B cell (primary cell): ENCODE measurements around the gene SLC7A7. TPM values are rescaled to one million over a fixed set of nuclear protein-coding genes. Genes with fewer than 3 reads are reported as not detected.
A peak's percentile ranks its signal among the peaks of the same experiment; 100 is the strongest.
"Not testable (repeated sequence)": the region's sequence is repeated elsewhere in the genome, so short reads cannot be mapped to it uniquely, and the experiment has no call there.

Experiments used
- ATAC-seq: fragments of 200-7000 bp; cut with Tn5 transposase; one replicate; pipeline ENCODE4 v1.10.0; 2021; ENCODE audit warnings: low read depth, mild to moderate bottlenecking, moderate number of reproducible peaks, moderate library complexity
- CTCF ChIA-PET: fragments of 350-600 bp; sonication (Branson Sonifier 250); formaldehyde crosslinking; loops from one replicate; lab custom pipeline; 2021; ENCODE audit warnings: antibody characterized with exemption, inconsistent platforms; lab: Charles Lee
- POLR2A ChIA-PET: fragments of 350-600 bp; sonication (Branson Sonifier 250); formaldehyde crosslinking; loops from one replicate; lab custom pipeline; 2021; ENCODE audit warnings: antibody characterized with exemption; lab: Charles Lee
- DNase-seq: peaks from one replicate; pipeline ENCODE4 v3.0.0; 2013
- H2AFZ ChIP-seq: 2 replicates; pipeline ENCODE4 v1.6.1; 2012; ENCODE audit warnings: mild to moderate bottlenecking, low read depth, low read length; ENCODE audit not compliant: insufficient read depth, poor library complexity, severe bottlenecking
- H3K27ac ChIP-seq, 2 donors: 1 replicate in 1 of 2; 2 replicates in 1 of 2; pipeline ENCODE4 v1.5.1; 2012 to 2013; ENCODE audit warnings: low read length in 2 of 2, mild to moderate bottlenecking in 2 of 2, moderate library complexity in 1 of 2
- H3K27me3 ChIP-seq, 4 experiments: fragments of 200-600 bp in 1 of 4; sonication (generic) in 1 of 4; replicated peaks in 1 of 4; 1 replicate in 2 of 4; 2 replicates in 2 of 4; pipeline versions ENCODE4 v1.6.1 to v1.7.0; 2013 to 2016; ENCODE audit warnings: low read length in 3 of 4, mild to moderate bottlenecking in 2 of 4, mixed read lengths in 1 of 4, moderate library complexity in 1 of 4; ENCODE audit not compliant: insufficient read depth in 4 of 4, control insufficient read depth in 3 of 4; ENCODE audit errors: control extremely low read depth in 1 of 4
- H3K36me3 ChIP-seq, 2 experiments: replicated peaks in 1 of 2; 1 replicate in 1 of 2; 2 replicates in 1 of 2; pipeline versions ENCODE4 v1.6.1 to v1.7.1; 2013; ENCODE audit warnings: low read length in 1 of 2; ENCODE audit not compliant: insufficient read depth in 2 of 2, control insufficient read depth in 1 of 2; ENCODE audit errors: control extremely low read depth in 1 of 2, extremely low read depth in 1 of 2
- H3K4me1 ChIP-seq, 2 donors: fragments of 200-600 bp in 1 of 2; sonication (generic) in 1 of 2; 1 replicate in 1 of 2; 2 replicates in 1 of 2; pipeline versions ENCODE4 v1.5.1 to v1.6.1; 2013 to 2017; ENCODE audit warnings: low read length in 2 of 2; ENCODE audit not compliant: control insufficient read depth in 2 of 2, insufficient read depth in 2 of 2
- H3K4me2 ChIP-seq: replicated peaks from 2 replicates; pipeline ENCODE3; 2012; ENCODE audit warnings: mild to moderate bottlenecking, low read depth, low read length; ENCODE audit not compliant: poor library complexity, severe bottlenecking
- H3K4me3 ChIP-seq, 5 experiments: fragments of 200-600 bp in 1 of 5; sonication (generic) in 1 of 5; 1 replicate in 3 of 5; 2 replicates in 2 of 5; pipeline versions ENCODE4 v1.5.1 to v1.7.0; 2011 to 2016; ENCODE audit warnings: low read length in 4 of 5, mild to moderate bottlenecking in 4 of 5, low read depth in 2 of 5, control low read depth in 1 of 5, moderate library complexity in 1 of 5; ENCODE audit not compliant: insufficient read depth in 1 of 5; ENCODE audit errors: control extremely low read depth in 1 of 5, extremely low read depth in 1 of 5
- H3K79me2 ChIP-seq: fragments of 200-600 bp; sonication (generic); one replicate; pipeline ENCODE4 v1.6.0; 2016; ENCODE audit warnings: low read length; ENCODE audit not compliant: control insufficient read depth, insufficient read depth
- H3K9ac ChIP-seq: fragments of 200-600 bp; sonication (generic); 2 replicates; pipeline ENCODE4 v1.6.1; 2017; ENCODE audit warnings: mild to moderate bottlenecking, low read length, moderate library complexity
- H3K9me3 ChIP-seq, 3 donors: one replicate each; pipeline versions ENCODE4 v1.6.1 to v1.7.1; 2013; ENCODE audit warnings: low read length in 2 of 3; ENCODE audit not compliant: control insufficient read depth in 2 of 3, insufficient read depth in 1 of 3; ENCODE audit errors: control extremely low read depth in 1 of 3
- H4K20me1 ChIP-seq: 2 replicates; pipeline ENCODE4 v1.6.0; 2012; ENCODE audit warnings: mild to moderate bottlenecking, low read length; ENCODE audit not compliant: insufficient read depth, control insufficient read depth, poor library complexity, severe bottlenecking
- H3K27ac Mint-ChIP-seq: one replicate; pipeline ENCODE4 v1.8.0; 2021; ENCODE audit warnings: mixed read lengths
- H3K27me3 Mint-ChIP-seq: one replicate; pipeline ENCODE4 v1.8.0; 2021; ENCODE audit warnings: mixed read lengths
- H3K4me1 Mint-ChIP-seq: one replicate; pipeline ENCODE4 v1.8.0; 2021; ENCODE audit warnings: mixed read lengths
- H3K4me3 Mint-ChIP-seq: one replicate; pipeline ENCODE4 v1.8.0; 2021; ENCODE audit warnings: mixed read lengths
- H3K9me3 Mint-ChIP-seq: one replicate; pipeline ENCODE4 v1.8.0; 2022; ENCODE audit warnings: mixed read lengths; ENCODE audit not compliant: insufficient read depth
- CTCF ChIP-seq: fragments of 200-600 bp; IDR thresholded peaks from one replicate; pipeline ENCODE4 v1.8.0; 2022; ENCODE audit warnings: antibody characterized with exemption, mild to moderate bottlenecking
- EZH2 ChIP-seq: IDR thresholded peaks from 2 replicates; pipeline ENCODE4 v1.6.1; 2012; ENCODE audit warnings: borderline replicate concordance, low read depth, mild to moderate bottlenecking, moderate library complexity, low read length; ENCODE audit not compliant: insufficient read depth, poor library complexity, severe bottlenecking
- WGBS: methylation state at CpG from one replicate; pipeline ENCODE4 v1.1.5; 2013; ENCODE audit warnings: missing lambda C conversion rate; ENCODE audit not compliant: insufficient coverage; 5-methylcytosine and 5-hydroxymethylcytosine counted together
- intact Hi-C: fragments of 100-400 bp; cut with micrococcal nuclease; formaldehyde crosslinking; loops from one replicate; pipeline ENCODE4 v1.10.0; 2022
- polyA plus RNA-seq: library from polyadenylated mRNA; depleted of rRNA; stranded (reverse); fragments of >200 nt; gene quantifications from 2 replicates; pipeline ENCODE4 v1.2.3, GENCODE V29; 2012
- total RNA-seq, 2 donors: library from RNA; stranded (reverse); fragments of 120-200 nt in 1 of 2; gene quantifications; 1 replicate in 1 of 2; 2 replicates in 1 of 2; pipeline versions ENCODE4 v1.2.3 to v1.2.4, GENCODE V29; 2013 to 2022

Gene SLC7A7
- total and polyA plus RNA-seq, 2 donors (not counting 1 experiment from before 2014, with no cell fraction given) = 33.4 to 50.0 TPM

DNA sequence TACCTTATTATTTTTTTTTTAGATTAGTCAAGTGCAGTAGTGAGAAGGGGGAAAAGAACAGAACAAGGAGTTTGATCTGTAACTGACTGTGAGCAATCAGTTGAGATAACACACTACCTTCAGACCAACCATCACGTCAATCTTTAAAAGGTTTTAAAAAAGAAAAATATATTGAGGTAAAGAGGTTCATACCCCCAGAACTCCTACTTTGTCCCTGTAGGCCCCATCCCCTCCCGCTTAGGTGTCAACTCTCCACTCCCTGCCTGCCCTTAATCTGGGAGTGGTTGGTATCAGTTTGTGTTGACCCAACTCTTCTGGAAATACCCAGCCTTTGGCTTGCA, 37.3 kb upstream of the SLC7A7 start:
- Histone ChIP-seq H3K4me3 (no peak overlapping the region), H2AFZ (peak overlapping the region; percentile 72), H3K79me2 (no peaks in the 10 kb centered on the region), H4K20me1 (no peaks in the 10 kb centered on the region), H3K36me3 (no peaks in the 10 kb centered on the region), H3K4me2 (no peak overlapping the region), H3K27ac (no peak overlapping the region), H3K9me3 (peaks cover 0 to 6% (median 2%) of the 10 kb centered on the region in 3 donors), H3K9ac (no peak overlapping the region), H3K4me1 (peaks cover 0 to 8% of the 10 kb centered on the region in 2 donors), H3K27me3 (peaks cover 0 to 8% (median 0%) of the 10 kb centered on the region in 4 experiments)
- ChIA-PET CTCF (interaction anchor here (0.7 to 12.0 kb wide), 53 partner anchors 8 to 533 kb away, joined by 3 to 207 read pairs (median 6); partner anchors contain the start of genes DAD1, LRP10, MMP14 and MRPL52), POLR2A (interaction anchor here (0.6 to 1.4 kb wide), 7 partner anchors 29 to 296 kb away, joined by 3 to 5 read pairs (median 4); partner anchors contain the start of gene OXA1L)
- no CpG with 5 or more reads among the region's 2 CpGs for WGBS
- H3K9me3 Mint-ChIP-seq = no peaks in the 10 kb centered on the region
- peak overlapping the region; percentile 85 for H3K27ac Mint-ChIP-seq
- intact Hi-C loops = loop anchor here (2.0 to 10.0 kb wide), 3 partner anchors 140 to 538 kb away; partner anchors contain the start of gene ABHD4
- no peak overlapping the region for H3K4me3 Mint-ChIP-seq
- no peak for TF ChIP-seq EZH2
- TF ChIP-seq CTCF = no peak
- peaks cover 9% of the 10 kb centered on the region for H3K27me3 Mint-ChIP-seq
- H3K4me1 Mint-ChIP-seq = peaks cover 6% of the 10 kb centered on the region
- no peak for ATAC-seq
- DNase-seq = no peak

DNA sequence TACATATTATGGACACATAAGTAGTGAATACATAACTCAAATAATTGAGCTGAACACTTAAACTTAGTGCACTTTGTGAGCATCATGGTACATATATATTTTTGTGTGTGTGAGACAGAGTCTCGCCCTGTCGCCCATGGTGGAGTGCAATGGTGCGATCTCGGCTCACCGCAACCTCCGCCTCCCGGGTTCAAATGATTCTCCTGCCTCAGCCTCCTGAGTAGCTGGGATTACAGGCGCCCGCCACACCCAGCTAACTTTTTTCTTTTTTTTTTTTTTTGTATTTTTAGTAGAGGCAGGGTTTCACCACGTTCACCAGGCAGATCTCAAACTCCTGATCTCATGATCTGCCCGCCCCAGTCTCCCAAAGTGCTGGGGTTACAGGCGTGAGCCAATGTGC, 36.9 kb upstream of the SLC7A7 start:
- not testable (repeated sequence) for H3K4me1 ChIP-seq, H3K27me3 Mint-ChIP-seq, ATAC-seq, H3K9me3 ChIP-seq, DNase-seq, H3K4me3 ChIP-seq, H3K4me2 ChIP-seq, H3K9me3 Mint-ChIP-seq, H3K4me3 Mint-ChIP-seq, H3K79me2 ChIP-seq, H3K9ac ChIP-seq, H4K20me1 ChIP-seq, H3K27me3 ChIP-seq, H3K4me1 Mint-ChIP-seq, H3K27ac Mint-ChIP-seq, H3K36me3 ChIP-seq, H2AFZ ChIP-seq, H3K27ac ChIP-seq
- no CpG with 5 or more reads among the region's 12 CpGs for WGBS
- CTCF ChIA-PET = interaction anchor here (0.6 to 12.0 kb wide), 43 partner anchors 10 to 532 kb away, joined by 3 to 207 read pairs (median 10); partner anchors contain the start of genes DAD1, LRP10, MMP14 and MRPL52
- intact Hi-C loops = loop anchor here (2.0 to 10.0 kb wide), 3 partner anchors 139 to 537 kb away; partner anchors contain the start of gene ABHD4
- POLR2A ChIA-PET = interaction anchor here (0.6 to 1.4 kb wide), 3 partner anchors 29 to 86 kb away, joined by 4 to 5 read pairs (median 5); partner anchors contain the start of gene OXA1L
